HG03280 (cell line): ENCODE results near the gene FOXD2.

Experiments
- ATAC-seq: cut with Tn5 transposase; IDR thresholded peaks from one replicate; pipeline ENCODE4 v1.9.1; 2021; ENCODE audit warnings: mild to moderate bottlenecking, moderate library complexity; ENCODE audit not compliant: unreplicated experiment

Gene FOXD2

DNA sequence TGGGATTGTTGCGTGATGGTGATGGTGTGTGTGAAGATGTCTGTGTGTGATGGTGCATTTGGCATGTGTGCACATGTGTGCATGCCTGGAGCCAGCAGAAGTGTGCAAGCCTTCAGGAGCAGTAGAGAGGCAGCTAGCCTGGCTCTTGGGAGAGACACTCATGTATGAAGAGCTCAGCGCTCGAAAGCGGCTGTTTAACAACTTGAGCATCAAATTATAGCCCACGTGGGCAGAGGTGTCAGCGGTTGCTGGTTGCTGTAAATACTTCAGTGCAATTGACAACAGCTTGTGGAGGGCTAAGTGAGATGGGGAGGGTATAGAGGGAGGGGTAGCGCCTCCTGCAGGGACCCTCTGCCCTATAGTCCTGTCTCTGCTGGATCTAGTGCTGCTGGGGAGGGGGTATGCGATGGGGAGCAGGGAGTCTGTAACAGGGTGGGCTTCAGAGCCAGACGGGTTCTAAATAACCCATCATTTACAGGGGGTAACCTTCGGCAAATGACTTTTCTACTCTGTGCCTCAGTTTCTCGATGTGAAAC lies 21.5 kb downstream of the FOXD2 start:
- no peak for ATAC-seq

DNA sequence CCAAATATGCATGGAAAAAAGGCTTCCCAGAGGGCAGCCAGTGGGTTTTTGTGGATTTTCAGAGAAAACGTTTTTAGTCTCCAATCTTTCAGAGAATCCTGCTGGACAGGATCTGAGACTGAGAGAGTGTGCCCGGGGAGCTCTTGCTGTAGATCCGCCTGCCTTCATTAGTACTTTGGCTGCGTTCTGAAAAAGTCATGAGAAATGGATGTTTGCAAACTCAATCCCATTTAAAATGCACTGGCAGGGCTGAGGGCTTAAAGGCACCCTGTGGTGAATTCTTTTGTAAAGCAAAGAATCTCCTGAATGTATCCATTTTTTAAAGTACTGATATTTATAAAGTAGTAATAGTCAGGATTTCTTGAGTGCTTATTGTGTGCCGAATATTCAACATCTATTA lies 22.2 kb downstream of the FOXD2 start:
- no peak for ATAC-seq

DNA sequence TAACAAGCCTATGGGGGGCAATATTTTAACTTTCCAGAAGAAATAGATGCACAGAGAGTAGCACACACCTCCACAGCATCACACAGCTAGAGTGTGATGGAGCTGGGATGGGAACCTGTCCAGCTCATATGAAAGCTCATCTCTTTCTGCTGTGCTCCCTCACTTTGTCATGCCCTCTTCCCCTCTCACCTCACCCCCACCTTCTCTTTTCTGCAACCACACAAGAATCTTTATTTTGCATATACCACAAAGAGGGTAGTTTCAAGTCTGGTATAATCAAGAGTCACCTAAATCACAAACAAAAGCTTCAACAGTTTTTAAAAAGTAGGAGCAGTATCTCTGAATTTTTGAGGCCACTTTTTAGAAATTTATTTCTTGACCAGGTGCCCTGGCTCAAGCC lies 22.6 kb downstream of the FOXD2 start:
- ATAC-seq: no peak

DNA sequence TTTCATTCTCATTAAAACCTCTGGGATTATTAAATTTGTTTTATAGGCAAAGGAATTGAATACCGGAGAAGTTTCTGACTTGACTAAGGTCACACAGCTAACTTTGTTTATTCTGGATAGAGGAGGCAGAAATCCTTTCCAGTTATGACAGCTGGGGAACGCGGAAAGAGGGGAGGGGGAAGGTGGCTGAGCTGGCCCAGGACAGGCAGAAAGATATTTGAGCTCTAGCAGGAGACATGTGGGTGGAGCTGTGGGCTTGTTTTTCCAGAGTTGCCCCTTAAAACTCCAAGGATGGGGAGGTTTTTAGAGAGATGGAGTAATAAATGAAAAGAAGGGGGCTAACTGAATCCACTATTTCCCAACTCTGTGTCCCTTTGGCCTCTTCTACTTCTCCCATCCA lies 27.8 kb downstream of the FOXD2 start:
- no peak for ATAC-seq

DNA sequence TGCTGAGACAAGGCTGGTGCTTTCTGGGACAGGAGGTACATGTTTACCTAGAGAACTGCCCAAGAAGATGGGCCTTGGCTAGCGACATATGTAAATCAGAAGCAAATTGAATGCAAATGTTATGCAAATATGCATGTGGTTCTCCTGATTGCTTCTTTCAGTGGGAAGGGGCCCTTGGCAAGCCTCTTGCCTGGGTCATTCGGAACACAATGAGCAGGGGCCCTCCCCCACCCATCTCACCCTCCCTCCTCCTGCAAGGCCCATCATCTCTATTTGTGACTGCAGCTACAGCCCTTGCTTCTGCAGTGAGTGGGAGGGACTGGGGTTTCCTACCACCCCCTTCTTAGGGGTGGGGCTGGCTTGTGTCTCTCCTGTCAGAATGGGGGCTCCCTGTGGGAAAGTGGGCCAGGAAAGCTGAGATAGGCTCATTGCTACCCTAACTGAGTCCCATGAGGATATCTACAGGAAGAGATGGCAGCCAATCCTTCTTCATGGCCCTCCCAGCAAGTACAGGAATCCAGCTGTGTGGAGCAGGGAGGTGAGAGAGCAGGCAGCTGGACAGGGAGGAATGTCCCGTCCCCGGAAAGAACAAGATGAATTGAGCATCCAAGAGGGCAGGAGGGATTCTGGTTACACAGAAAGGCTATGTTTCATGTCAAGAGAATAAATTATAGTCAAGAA lies 31.0 kb downstream of the FOXD2 start:
- ATAC-seq: no peak

- ATAC-seq: no peak
Observed at GRCh38 chr1:47469390-47469759, 31.5 kb downstream of the FOXD2 start.

DNA sequence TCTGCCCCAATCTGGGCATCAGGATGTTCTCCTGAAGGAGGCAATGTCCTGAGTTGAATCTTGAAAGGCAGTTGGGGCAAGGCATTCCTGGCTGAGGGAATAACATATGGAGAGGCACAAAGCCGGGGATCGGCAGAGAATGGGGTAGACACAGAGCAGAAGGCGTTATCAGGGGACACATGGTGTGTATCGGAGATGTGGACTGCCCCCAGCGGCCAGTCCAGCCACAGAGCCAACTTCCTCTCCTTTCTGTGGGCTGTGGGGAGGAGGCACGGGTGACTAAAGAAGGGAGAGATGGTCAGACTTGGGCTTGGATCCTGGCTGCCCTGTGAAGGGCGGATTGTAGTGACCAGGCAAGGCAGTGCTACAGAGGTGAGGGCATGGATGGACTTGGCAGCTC lies 32.1 kb downstream of the FOXD2 start:
- no peak for ATAC-seq

GRCh38 chr1:47471163-47471562 lies 33.3 kb downstream of the FOXD2 start:
- no peak for ATAC-seq

DNA sequence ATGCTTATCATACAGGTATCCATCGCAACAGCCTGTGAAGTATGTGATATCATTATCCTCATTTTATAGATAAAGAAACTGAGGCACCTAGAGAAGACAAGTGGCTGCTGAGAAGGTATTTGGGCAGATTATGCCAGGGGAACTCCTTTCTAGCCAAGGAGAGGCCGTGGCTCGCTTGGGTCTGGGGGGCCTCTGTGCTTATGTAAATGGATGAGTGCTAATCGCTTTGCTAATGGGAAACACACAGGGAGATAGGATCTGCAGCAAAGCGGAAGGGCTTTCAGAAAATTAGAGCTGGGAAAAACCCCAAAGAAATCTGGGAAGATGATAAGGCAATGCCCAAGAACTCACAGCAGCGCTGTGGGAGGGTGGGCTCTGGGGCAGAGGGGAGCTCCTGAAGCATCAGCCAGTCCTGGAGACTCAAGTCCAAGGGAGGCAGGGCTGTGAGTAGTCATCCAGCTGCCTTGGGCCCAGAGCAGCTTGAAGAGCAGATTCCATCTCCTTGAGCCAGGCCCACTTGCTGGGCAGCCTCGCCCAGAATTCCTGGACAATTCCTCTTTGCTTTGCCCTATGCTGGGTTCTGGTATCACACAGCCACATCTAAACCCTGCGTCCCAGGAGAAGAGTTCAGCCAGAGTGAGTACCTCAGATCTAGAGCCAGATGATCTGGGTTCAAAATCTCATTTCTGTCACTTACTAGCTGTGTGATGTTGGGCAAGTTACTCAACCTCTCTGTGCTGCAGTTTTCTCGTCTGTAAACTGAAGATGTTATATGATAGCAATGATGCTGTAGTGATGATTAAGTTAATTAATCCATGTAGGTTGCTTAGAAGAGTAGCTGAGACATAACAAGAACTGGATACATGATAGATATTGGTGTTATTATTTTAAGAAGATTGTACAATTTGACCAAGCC lies 36.7 kb downstream of the FOXD2 start:
- no peak for ATAC-seq

DNA sequence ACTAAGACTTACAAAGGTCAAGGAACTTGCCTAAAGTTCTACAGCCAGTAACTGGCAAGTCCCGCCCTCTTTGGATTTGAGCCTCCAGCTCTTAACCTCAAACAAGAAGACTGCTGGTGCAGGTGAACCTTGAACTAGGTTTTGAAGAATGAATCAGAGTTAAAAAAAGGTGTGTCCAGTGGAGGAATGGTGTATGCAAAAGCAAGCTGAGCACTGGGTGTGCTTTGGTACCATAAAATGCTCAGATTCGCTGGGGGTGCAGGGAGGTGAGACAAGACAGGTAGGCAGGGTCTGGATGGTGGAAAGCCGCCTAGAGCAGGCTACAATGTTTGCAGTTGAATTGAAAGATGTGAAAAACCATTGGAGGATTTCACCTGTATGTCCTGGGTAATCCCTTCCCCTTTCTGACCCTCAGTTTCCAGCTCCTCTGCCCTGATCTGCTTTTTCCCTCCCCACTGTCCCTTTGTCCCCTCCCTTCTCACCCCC lies 39.8 kb downstream of the FOXD2 start:
- ATAC-seq: no peak

DNA sequence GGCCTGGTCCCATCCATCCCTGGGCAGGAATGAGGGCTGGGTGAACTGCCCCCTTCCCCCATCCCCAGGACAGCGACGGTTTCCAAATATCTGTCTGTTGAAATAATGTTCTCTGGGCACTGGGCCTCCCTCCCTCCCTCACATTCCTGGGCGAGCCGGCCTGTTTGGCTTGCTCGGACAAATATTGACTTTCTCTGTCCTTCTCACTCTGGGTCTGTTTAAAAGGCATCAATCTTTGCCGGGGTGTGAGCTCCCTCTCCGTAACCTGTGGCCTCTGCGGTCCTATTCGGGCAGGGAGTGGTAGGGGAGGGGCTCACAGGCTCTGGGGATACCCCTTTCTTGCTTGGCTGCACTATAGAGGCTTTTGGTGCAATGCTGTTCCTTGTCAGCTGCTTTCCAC lies 40.2 kb downstream of the FOXD2 start:
- ATAC-seq: no peak

DNA sequence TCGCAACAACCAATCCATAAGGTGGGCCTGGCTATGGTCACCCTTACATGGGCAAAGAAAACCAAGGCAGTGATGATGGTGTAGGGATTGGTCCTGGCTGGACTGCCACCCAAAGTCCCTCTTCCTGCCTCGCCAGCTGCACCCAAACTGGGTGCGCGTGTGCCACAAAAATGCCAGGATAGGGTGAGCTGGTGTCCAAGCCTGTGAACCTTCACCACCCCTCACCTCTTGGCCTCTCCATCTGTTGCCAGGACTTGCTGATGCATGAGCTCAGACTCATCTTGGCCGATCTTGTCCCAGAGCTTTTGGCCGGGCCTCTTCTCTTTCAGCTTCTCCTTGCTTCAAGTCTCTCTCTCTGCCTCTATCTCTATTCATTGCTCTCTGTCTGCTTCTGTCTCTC lies 41.8 kb downstream of the FOXD2 start:
- ATAC-seq: no peak

GRCh38 chr1:47481936-47482335 lies 44.1 kb downstream of the FOXD2 start:
- no peak for ATAC-seq

DNA sequence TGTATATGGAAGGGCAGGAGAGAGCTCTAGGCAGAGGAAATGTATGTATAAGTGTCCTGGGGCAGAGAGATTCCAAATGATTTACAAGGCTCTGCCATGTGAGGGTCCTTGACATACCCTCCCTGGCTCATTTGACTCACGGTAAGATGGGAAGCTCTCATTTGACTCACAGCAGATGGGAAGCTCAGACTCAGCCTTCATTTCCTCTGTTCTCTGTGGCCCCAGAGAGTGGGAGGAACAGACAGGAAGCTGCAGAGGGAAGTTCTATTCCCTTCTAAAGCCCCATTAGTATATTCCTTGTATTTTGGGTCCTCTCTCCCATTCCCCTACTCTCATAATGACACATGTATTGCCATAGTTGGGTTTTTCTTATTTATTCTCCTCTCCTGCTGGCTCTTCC lies 44.9 kb downstream of the FOXD2 start:
- ATAC-seq: no peak

- ATAC-seq: no peak
Observed at GRCh38 chr1:47483651-47484050, 45.8 kb downstream of the FOXD2 start.

DNA sequence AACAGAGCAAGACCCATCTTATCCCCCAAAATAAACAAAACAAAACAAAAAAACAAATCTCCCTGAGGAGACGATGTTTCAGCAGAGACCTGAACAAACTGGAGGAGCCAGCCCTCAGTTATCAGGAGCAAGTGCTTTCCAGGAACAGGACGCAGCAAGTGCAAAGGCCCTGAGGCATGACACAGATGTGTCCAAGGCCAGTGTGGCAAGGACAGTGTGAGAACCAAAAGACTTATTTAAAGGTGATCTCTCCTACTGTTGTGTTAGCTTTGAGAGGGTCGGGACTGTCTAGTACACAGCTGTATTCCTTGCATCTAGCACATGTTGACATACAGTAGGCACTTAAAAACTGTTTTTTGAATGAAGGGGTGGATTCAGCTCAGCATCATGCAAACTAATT lies 48.0 kb downstream of the FOXD2 start:
- no peak for ATAC-seq

GRCh38 chr1:47487332-47487731 lies 49.5 kb downstream of the FOXD2 start:
- ATAC-seq: no peak

DNA sequence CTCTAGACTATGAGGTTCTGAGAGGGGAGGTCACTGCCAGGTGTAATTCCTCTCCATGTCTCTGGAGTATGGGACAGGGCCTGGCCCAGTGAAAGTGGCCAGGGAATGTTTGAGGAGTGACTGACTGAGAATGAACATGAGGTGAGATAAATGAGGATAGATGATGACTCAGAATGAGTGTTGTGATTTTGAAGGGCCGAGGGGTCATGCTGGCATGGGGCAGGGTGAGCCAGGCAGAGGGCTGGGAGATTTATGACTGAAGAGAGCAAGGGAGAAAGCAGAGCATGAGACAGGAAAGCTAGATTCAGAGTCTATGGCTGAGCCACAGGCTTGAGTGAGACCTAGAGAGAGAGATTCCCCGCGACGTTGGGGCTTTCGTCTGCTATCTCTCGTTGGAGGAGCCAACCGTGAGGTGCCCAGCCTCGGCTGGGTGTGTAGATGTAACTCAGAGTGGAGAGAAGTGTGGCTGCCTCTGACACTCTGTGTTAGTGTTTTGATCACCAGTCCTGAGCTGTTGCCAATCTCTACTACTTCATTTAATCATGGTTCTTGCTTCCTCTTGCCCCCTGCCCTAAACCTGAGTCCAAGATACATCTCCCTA lies 50.1 kb downstream of the FOXD2 start:
- no peak for ATAC-seq
